Jurkat, Clone E6-1 (cell line): ENCODE data around the gene FAM149A.

Experiments
- DNase-seq: peaks from one replicate; pipeline ENCODE4 v3.0.0-alpha.2; 2011; ENCODE audit warnings: low read depth, low spot score
- H3K4me3 ChIP-seq: 2 replicates; pipeline ENCODE4 v1.5.1; 2011; ENCODE audit warnings: mild to moderate bottlenecking, low read length, control low read depth, moderate library complexity

The FAM149A gene

GRCh38 chr4:186191200-186192065 is 86.9 kb downstream of the FAM149A start, which contains the start of gene CYP4V2:
Gene CYP4V2 (plus strand): TSS chr4:186191567. CDS start chr4:186191824, 257 bp downstream.
- H3K4me3 ChIP-seq, result peak within 1 kb of the TSS; percentile 86
- DNase-seq, result peak; percentile 78

GRCh38 chr4:186192066-186192612 is 87.6 kb downstream of the FAM149A start:
- H3K4me3 ChIP-seq, result peak overlapping the region; percentile 86
- peak; percentile 45 for DNase-seq

GRCh38 chr4:186193851-186194250 is 89.3 kb downstream of the FAM149A start:
- no peak overlapping the region for H3K4me3 ChIP-seq

GRCh38 chr4:186196063-186196462 is 91.6 kb downstream of the FAM149A start:
- no peak for DNase-seq
- H3K4me3 ChIP-seq, result no peak overlapping the region

More at GRCh38 chr4:186193851-186194250, 89.3 kb downstream of the FAM149A start:
- DNase-seq, result no peak

- DNase-seq, result no peak
- H3K4me3 ChIP-seq, result no peak overlapping the region
Observed at GRCh38 chr4:186200516-186200915, 96.0 kb downstream of the FAM149A start.

- H3K4me3 ChIP-seq, result no peak overlapping the region
- DNase-seq, result no peak
Observed at GRCh38 chr4:186201010-186201409, 96.5 kb downstream of the FAM149A start.

GRCh38 chr4:186201535-186202230 is 97.2 kb downstream of the FAM149A start:
- DNase-seq, result peak; percentile 73
- H3K4me3 ChIP-seq, result no peak overlapping the region

GRCh38 chr4:186202490-186203140 is 98.1 kb downstream of the FAM149A start:
- no peak overlapping the region for H3K4me3 ChIP-seq
- DNase-seq, result no peak

GRCh38 chr4:186203406-186203805 is 98.9 kb downstream of the FAM149A start:
- no peak for DNase-seq
- no peak overlapping the region for H3K4me3 ChIP-seq

- peak; percentile 77 for DNase-seq
- peak overlapping the region; percentile 56 for H3K4me3 ChIP-seq
Observed at GRCh38 chr4:186204103-186204559, 99.6 kb downstream of the FAM149A start.

GRCh38 chr4:186204686-186205085 is 100.2 kb downstream of the FAM149A start:
- no peak for DNase-seq
- H3K4me3 ChIP-seq, result peak overlapping the region; percentile 56

GRCh38 chr4:186205156-186205555 is 100.7 kb downstream of the FAM149A start:
- no peak overlapping the region for H3K4me3 ChIP-seq
- DNase-seq, result no peak

- no peak for DNase-seq
- no peak overlapping the region for H3K4me3 ChIP-seq
Observed at GRCh38 chr4:186216465-186217024, 112.0 kb downstream of the FAM149A start.

- peak; percentile 12 for DNase-seq
- H3K4me3 ChIP-seq, result no peak overlapping the region
Observed at GRCh38 chr4:186217733-186218293, 113.3 kb downstream of the FAM149A start.

GRCh38 chr4:186221624-186222023 is 117.1 kb downstream of the FAM149A start:
- no peak for DNase-seq
- H3K4me3 ChIP-seq, result no peak overlapping the region
